WI38 (cell line): Measurements from ENCODE around the gene SELENOO.

Experiments
- H3K4me3 ChIP-seq: 2 replicates; pipeline ENCODE4 v1.5.1; 2011; ENCODE audit warnings: low read depth, mild to moderate bottlenecking, control low read depth, low read length
- CTCF ChIP-seq: IDR thresholded peaks from 2 replicates; pipeline ENCODE4 v1.5.1; 2012; ENCODE audit warnings: low read depth, mild to moderate bottlenecking, control low read depth, low read length

SELENOO gene

GRCh38 chr22:50184004-50184901 is 16.6 kb upstream of the SELENOO start:
- TF ChIP-seq CTCF: no peak
- H3K4me3 ChIP-seq: no peak overlapping the region

GRCh38 chr22:50184902-50185374 is 15.9 kb upstream of the SELENOO start:
- no peak for TF ChIP-seq CTCF
- no peak overlapping the region; the same call in 1 of the 2 replicates for H3K4me3 ChIP-seq

GRCh38 chr22:50185375-50186087 is 15.3 kb upstream of the SELENOO start, which contains the start of gene TRABD:
Gene TRABD, plus strand, starts transcription at chr22:50185913. Its CDS starts 7,148 bp downstream, at chr22:50193061.
- no peak for TF ChIP-seq CTCF
- peak within 1 kb of the TSS; percentile 57 for H3K4me3 ChIP-seq

- H3K4me3 ChIP-seq: peak overlapping the region; percentile 57
- no peak for TF ChIP-seq CTCF
Observed at GRCh38 chr22:50186181-50186714, 14.6 kb upstream of the SELENOO start.

- no peak for TF ChIP-seq CTCF
- H3K4me3 ChIP-seq: peak overlapping the region; percentile 57
Observed at GRCh38 chr22:50186761-50187523, 13.9 kb upstream of the SELENOO start.

GRCh38 chr22:50188356-50188755 is 12.5 kb upstream of the SELENOO start:
- no peak overlapping the region for H3K4me3 ChIP-seq

More at GRCh38 chr22:50188356-50188755, 12.5 kb upstream of the SELENOO start:
- TF ChIP-seq CTCF: no peak
